Eye (tissue), 1 donor: ENCODE data around the gene SORBS2.
"Not testable (repeated sequence)": the region's sequence is repeated elsewhere in the genome, so short reads cannot be mapped to it uniquely, and the experiment has no call there.

ENCODE experiments used
- DNase-seq: peaks from one replicate; pipeline ENCODE4 v3.0.0-alpha.2; 2015

Gene SORBS2

DNA sequence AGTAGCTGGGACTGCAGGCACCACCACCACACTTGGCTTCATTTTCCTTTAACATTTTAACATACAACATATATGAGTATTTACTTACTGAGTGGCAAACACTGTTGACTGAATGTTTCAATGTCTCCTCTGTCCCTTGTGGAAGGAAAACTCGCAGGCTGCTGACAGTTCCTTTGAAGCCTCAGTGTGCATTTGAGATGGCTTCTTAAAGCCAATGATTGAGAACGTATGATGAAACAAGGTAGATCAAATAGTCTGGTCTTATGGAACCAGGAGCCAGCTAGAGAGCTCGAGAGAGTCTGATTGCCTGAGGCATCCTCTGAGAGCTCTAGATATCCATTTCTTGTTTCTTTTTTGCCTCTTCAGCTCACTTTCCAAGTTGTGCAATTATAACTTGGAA, 233.7 kb downstream of the SORBS2 start:
- DNase-seq = no peak

DNA sequence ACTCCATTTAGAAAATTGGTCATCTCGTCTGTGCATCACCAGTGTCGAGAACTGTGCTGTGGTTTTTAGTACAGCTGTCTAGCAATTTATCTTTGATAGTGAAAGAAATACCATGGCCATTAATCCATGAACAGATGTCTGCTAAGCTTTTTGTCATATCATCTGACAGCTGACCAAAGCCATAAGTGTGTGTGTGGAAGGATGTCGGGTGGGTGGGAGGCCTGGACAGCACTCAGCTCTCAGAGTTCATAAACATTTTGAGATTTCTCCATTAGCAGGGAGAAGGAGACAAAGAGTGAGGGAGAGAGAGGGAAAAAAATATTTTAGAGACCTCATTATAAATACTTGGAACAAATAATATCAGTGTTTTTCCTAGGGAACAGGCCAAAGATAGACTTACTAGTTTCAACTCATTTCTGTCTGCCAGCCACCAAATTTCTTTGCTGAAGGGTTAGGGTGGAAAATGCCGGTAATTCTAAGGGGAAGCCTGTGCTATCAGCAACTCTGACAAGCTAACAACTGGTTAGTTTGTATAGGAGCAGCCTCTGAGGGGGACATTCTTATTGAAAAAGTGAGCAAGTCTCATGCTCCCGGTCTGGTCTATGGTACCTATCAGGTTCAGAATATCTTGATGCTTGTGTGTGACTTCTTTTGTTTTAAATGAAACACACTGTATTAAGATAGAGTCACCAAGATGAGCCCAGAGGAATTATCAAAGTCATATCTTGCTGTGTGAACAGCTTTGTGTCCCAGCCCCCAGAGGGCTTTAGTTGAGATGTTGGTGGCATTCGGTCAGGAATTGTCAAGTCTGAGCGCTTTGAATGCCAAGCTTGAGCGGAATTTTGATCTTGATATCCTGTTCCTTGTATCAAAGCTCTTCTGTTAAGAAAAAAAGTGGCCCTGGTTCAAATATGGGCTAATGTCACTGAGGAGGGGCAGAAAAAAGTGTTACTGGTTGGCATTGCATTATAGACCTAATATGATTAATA, 234.7 kb downstream of the SORBS2 start:
- peak; percentile 44 for DNase-seq

DNA sequence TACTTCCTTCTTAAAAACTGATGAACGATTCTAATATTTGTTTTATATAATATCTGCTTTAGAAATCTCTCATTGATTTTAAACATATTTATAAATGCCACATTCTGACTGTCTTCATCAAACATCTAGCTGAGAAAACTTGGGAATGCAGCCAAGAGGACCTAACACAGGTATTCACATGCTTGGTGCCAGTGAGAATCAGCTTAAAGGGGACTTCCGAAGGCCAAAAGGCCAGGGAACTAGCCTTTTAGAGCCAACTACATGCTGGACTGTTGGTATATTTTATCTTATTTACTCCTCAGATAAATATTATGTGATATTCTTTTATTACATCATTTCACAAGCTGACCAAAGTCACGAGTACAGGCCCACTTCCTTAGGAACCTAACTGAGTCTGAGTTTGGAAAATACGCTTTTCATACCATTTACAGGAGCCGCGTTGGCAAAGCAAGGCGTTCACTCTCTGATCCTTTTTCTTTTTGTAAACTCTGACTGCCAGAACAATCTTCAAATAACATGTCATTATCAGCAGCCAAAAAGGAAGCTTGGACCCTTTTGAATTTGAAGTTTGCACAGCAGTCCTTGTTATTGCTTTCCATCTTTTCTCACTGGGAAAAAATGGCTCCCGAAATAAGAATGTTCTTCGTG, 235.6 kb downstream of the SORBS2 start:
- no peak for DNase-seq

DNA sequence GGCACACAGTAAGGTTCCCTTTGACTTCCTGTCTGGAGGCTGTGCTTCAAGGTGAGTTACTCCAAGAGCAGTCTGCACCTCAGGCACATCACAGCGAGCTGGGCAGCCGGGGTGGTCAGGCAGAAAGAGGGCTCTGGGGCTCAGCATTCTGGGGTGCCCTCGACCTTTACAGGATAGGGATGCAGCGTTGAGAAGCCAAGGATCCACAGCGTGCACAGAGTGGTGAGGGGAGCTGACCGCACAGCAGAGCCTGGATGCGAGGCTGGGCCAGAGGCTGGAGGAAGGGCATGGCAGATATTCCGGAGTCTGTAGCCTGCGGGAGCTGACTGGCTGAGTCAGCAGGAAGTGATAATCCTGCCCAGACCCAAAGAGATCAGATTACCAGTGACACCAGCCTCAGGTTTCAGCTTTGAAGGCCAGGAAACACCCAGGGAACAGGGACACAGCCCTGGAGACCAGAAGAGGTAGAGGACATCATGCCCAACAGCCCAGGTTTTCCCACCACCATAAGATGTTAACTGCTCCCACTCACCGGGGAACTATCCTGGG, 238.3 kb downstream of the SORBS2 start:
- DNase-seq = no peak

DNA sequence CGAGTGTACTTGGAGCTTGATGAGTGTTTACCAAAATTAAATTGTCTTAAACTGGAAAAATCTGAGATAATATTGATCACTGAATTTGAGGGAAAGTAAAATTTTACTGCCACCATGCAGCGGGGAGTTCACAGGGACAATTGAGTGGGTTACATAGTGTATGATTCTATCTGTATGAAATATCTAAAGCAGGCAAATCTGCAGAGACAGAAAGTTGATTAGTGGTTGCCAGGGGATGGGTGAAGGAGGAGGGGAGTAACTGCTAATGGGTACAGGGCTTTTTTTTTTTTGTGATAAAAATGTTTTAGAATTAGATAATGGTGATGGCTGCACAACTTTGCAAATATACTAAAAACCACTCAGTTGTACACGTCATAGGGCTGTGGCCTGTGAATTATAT, 241.3 kb downstream of the SORBS2 start:
- no peak for DNase-seq

DNA sequence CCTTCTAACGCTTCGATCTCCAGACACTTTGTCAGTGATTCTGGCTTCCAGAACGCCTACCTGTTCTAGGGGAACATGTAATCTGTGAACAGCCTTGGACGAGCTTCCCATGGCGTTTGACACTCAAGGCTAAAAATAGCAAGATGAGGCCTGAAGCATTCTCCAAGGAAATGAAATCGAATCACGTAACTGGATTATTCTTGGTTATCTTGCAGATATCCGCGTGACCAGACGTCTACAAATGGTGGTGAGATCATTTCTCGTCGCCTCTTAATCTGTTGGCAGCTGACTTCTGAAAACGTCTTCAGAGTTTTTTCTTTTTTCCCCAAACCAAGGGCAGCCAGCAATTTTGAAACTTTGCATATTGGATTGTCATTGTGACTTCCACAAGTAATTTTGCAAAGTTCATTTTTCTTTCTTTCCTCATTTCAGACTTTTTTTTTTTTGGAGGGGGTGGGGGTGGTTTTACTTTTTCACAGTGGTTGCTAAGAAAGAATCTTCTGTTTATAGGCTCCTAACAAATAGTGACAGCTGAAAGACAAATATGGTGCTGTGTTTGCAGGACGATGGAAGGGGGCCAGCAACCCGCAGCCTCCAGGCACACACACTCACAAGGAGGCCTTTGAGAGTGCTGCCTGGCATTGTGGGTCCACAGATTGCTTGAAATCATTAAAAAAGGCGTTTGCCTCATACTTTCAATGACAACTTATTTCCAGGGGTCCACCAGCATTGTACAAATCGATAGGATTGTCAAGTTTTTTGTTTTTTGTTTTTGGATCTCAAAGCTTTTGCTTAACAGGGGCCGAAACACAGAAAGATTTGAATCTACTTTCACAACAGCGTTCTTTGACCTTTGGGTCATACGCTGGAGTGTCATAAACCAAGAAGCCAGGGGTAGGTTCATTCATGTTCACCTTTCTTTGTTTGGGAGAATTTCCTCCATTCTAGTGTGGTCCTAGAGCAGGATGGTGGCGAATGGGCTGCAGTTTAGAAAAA, 244.3 kb downstream of the SORBS2 start:
- peak; percentile 53 for DNase-seq

DNA sequence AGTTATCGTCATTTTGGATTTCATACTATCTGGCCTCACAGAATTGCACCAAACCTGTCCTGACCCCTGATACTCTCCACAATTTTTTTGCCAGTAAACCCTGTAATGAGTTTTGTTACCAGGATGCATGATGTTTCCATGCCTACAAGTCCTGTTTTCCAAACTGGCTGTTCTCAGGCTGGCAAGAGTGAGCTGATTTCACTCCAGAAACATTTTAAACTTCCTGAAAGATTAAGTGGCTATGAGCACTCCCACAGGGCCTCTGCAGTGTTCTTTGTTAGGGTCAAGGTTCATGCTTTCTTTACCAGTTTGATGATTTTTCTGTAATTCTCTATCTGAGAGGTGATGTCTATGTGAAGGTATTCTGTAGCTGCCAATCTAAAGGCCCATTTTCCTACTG, 245.0 kb downstream of the SORBS2 start:
- DNase-seq = peak; percentile 54

DNA sequence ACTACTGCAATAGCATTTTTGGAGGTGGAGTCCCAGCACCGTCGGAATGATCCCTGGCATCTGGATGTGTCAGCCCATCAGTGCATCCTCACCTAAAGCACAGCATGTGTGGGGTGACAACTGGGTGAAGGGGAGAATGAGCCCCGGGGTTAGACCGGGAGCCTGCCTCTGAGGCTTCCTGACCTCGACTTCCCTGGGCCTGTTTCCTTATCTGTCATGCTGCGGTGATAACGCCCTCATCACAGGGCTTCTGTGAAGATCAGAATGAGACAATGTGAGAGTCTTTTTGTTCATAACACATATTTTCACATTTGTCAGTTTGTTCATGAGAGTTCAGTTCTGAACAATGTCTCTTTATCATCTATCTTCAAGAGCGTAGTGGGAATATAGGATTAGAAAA, 245.6 kb downstream of the SORBS2 start:
- DNase-seq = no peak

DNA sequence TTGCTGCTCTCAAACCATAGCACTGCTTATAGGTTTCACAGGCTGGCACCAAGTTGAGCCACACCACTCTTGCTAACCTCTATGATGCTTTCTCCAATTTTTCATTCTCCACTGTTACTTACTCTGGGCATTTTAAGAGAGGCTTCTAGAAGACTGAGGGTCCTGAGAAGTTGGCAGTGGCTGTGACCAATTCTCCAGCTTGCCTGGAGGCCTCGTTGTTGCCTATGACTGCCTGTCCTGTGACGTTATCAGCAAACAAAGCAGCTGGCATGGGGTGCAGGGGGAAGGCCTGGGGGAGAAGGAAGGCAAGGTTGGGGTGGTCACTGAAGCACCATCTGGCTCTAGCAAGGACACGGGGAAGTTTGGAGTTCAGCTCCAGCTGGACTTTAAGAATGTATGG, 246.3 kb downstream of the SORBS2 start:
- no peak for DNase-seq

DNA sequence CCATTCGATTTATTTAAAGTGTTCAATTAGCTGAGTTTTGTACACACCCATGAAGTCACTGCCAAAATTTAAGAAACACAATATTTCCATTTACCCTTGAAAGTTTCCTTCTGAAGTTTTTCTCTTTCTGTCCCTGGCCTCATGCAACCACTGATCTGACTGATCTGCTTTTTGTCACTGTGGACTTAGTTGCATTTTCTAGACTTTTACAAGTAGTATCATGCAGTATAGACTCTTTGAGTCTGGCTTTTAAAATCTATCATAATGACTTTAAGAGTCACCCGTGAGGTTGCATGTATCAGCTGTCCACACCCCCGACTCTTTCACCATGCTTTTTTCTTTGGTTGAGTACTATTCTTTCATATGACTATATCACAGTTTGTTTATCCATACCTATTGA, 247.6 kb downstream of the SORBS2 start:
- DNase-seq = no peak

DNA sequence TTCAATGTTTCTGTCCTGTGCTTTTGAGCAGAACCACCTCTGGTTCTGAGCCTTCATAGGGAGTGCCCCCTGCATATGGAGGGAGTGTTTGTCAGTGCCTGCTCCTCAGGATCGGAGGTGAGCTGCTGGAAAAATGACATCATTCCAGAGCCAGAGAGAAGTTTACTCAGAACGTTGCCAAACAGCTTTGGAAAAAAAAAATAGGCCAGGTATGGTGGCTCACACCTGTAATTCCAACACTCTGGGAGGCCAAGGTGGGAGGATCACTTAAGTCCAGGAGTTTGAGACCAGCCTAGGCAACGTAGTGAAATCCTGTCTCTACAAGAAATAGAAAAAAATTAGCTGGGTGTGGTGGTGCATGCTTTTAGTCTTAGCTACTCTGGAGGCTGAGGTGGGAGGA, 249.5 kb downstream of the SORBS2 start:
- no peak for DNase-seq

DNA sequence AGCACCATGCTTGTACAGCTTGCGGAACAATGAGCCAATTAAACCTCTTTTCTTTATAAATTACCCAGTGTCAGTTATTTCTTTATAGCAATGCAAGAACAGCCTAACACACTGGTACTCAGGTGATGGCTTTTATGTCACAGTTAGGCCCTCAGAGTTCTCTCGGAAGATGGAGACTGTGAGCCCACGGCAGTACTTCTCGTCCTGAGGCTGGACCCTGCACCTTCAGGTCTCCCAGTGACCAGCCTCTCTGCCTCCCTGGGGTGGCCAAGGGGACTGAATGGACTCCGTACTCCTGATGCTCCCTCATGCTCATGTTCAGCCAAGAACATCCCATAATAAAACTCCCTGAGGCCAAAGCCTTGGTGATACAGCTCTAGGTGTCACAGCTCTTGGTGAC, 251.7 kb downstream of the SORBS2 start:
- DNase-seq = no peak

DNA sequence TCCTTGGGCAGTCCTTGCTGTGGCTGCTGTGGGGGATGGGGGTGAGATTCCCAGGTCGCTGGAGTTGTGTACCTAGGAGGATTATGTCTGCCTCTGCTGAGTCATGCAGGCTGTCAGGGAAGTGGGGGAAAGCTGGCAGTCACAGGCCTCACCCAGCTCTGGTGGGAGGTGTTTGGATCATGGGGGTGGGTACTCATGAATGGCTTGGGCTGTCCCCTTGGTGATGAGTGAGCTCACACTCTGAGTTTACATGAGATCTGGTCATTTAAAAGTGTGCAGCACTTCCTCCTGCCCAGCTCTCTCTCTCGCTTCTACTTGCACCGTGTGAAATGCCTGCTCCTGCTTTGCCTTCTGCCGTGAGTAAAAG, 252.1 kb downstream of the SORBS2 start:
- DNase-seq = no peak

DNA sequence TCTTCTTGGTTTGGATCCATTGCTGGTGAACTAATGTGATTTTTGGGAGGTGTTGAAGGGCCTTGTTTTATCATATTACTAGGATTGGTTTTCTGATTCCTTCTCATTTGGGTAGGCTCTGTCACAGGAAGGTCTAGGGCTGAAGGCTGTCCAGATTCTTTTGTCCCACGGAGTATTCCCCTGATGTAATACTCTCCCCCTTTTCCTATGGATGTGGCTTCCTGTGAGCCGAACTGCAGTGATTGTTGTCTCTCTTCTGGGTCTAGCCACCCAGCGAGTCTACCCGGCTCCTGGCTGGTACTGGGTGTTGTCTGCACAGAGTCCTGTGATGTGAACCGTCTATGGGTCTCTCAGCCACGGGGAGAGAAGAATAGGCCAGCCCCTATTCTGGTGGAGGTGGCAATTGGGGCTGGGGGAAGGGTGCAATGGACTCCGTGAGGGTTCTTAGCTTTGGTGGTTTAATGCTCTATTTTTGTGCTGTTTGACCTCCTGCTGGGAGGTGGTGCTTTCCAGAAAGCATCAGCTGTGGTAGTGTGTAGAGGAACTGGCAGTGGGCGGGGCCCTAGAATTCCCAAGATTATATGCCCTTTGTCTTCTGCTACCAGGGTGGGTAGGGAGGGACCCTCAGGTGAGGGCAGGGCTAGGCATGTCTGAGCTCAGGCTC, 252.6 kb downstream of the SORBS2 start:
- not testable (repeated sequence) for DNase-seq

DNA sequence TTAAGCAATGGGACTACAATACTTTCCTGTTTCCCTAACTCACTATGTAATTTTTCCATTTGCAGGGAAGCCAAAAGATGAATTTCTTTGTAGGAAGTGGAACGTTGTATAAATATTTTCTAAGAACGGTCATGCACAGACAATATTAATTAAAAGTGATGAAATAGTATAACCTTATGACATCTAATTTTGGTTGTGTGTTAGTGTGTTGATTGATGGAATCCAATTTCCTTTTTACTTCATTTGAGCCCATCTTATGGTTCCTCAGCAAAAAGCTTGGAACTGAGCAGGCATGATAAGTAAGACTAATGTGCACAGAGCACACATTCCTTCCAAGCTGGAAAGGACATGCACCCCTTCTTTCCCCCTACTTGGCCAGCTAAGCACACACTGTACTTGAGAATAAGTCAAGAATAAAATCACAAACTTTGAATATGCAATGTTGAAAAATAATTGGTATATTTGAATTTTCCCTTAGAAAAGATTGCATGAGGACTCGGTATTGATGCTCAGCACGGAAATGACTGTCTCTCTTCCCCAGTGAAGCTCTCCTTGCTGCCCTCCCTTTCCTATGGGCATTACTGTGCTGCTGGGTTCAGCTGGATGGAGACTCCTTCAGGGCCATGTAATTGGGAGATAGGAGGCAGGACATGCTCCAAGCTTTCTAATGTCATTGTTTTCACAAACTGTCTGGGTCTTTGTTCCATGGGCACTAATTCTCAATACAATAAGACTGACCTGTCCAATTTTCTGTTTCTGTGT, 257.4 kb downstream of the SORBS2 start:
- DNase-seq = peak; percentile 31

DNA sequence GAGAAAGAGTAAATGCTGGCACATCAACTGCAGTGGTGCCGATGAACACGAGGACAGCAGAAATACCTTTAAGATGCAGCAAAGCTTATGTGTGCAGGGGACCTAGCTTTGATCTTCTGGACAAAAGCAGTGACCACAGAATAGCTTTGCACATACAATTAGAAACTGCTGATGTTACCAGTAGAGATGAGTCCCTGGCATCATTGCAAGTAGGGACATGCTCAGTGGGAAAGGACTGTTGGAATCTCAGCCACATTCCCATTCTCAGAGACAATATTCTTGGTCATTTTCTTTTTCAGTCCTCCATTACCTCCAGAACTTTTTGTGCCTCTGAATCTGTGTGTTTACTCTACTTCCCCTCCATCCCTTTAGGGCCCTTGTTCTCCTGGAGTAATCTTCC, 259.7 kb downstream of the SORBS2 start:
- no peak for DNase-seq

DNA sequence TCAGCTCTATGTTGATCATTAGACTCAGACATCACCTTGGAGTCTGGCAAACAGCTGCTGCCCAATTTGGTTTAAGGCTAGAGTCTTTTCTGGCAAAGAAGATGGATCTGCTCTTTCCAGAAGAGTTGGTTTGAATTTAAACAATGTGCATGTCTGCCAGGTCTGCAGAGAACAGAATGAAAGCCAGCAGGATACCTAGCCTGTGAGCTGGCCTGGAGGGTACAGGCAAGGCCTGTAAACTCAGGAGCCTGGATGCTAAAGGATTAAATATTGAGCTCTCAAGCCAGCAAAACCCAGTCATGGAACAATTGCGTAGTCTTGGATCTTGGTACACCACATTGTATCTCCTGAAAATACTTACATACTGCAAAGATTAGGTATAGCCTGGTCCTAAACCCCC, 261.1 kb downstream of the SORBS2 start:
- DNase-seq = no peak

DNA sequence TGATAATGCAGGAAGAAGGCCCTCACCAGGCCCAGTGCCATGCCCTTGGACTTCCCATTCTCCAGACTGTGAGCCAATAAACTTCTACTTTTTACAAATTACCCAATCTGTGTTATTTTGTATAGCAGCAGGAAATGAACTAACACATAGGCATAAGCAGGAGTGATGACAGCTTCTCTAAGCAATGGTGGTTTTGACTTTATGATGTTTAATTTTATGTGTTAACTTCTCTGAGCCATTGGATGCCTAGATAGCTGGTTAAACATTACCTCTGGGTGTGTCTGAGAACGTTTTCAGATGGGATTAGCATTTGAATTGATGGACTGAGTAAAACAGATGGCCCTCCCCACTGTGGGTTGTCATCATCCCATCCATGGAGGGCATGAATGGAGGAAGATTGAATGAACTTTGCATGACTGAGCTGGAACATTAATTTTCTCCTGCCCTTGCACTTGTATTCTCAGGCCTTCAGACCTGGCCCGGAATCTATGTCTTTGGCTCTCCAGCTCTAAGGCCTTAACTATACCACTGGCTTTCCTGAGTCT, 262.8 kb downstream of the SORBS2 start:
- no peak for DNase-seq

DNA sequence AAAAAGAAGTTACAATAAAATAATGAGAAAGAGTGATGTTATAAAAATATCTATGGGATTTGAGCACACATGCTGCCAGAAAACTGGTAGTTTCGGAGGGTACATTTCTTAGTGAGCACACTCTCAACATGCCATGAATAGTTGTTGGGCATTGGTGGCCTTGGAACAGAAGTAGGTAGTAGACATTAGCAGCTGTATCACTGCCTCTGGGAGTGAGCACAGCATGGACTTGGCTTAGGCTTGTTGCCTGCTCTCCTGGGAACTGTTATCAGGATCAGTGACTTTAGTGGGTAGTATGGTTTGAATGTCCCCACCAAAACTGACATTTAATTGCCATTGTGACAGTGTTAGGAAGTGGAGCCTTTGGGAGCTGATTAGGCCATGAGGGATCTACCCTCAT, 263.4 kb downstream of the SORBS2 start:
- no peak for DNase-seq

DNA sequence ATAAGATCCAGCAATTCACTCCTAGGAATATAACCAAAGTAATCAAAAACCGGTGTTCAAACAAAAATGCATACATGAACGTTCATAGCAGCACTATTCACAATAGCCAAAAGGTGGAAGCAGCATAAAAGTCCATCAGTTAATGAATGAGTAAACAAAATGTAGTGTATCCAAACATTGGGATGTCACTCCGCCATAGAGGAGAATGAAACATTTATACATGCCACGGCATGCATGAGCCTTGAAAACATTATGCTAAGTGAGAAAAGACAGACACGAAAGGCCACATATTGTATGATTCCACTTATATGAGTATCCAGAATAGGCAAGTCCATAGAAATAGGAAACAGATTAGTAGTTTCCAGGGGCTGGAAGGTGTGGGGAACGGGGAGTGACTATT, 265.7 kb downstream of the SORBS2 start:
- no peak for DNase-seq
